ENCODE results near the gene JOSD2.
"Not testable (repeated sequence)": the region's sequence is repeated elsewhere in the genome, so short reads cannot be mapped to it uniquely, and the experiment has no call there.

Gene JOSD2

GRCh38 chr19:50478901-50479715 lies 31.9 kb downstream of the JOSD2 start:
- DNase-seq (ENCODE audit: insufficient read length, low spot score), result no peak
- no peak for FAIRE-seq

- FAIRE-seq (no peak), DNase-seq (ENCODE audit: insufficient read length, low spot score) (no peak)
Observed at GRCh38 chr19:50477751-50478515, 33.1 kb downstream of the JOSD2 start.

GRCh38 chr19:50476907-50477238 lies 34.1 kb downstream of the JOSD2 start:
- no peak for DNase-seq (ENCODE audit: insufficient read length, low spot score)
- no peak for FAIRE-seq

DNA sequence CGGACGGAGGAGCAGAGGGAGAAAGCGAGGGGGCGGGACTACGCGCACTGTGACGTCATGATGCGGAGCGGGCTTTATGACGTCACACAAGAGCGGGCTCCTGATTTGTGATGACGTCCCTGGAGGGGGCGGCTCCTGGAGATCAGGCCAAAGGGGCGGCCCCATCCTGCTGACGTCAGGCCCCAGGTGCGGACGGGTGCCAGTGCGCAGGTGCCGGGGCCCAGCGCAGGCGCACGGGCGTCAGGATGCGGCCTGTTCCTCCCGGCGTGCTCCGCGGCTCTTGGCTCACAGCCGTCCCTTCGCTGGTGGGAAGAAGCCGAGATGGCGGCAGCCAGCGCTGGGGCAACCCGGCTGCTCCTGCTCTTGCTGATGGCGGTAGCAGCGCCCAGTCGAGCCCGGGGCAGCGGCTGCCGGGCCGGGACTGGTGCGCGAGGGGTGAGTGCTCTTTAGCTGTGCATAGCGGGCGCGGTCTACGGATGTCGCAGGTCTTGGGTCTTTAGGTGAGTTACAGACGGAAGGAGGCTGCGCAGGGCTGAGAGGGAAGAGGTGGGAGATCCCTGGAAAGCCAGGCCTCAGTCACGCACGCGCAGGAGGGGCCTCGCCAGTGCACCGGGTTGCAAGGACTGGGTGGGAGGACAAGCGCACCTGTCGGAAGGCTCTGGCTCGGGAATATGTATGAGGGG lies 34.6 kb downstream of the JOSD2 start, which contains the start of the genes EMC10 and GARIN5A:
Gene EMC10 (plus strand): TSS at position 284 of the 683 bp plus-strand sequence. CDS start 38 bp downstream, at position 322.
Gene GARIN5A (minus strand): TSS at position 625 of the 683 bp plus-strand sequence. CDS start 460 bp downstream, at position 165.
- peak; percentile 28 for FAIRE-seq

GRCh38 chr19:50475736-50476223 lies 35.2 kb downstream of the JOSD2 start:
- no peak for FAIRE-seq
- no peak for DNase-seq (ENCODE audit: insufficient read length, low spot score)

More for the DNA sequence above, 34.6 kb downstream of the JOSD2 start, which contains the start of the genes EMC10 and GARIN5A:
- DNase-seq (ENCODE audit: insufficient read length, low spot score), result peak; percentile 98

- DNase-seq (ENCODE audit: insufficient read length, low spot score) (no peak), FAIRE-seq (no peak)
Observed at GRCh38 chr19:50475101-50475568, 35.9 kb downstream of the JOSD2 start.

DNA sequence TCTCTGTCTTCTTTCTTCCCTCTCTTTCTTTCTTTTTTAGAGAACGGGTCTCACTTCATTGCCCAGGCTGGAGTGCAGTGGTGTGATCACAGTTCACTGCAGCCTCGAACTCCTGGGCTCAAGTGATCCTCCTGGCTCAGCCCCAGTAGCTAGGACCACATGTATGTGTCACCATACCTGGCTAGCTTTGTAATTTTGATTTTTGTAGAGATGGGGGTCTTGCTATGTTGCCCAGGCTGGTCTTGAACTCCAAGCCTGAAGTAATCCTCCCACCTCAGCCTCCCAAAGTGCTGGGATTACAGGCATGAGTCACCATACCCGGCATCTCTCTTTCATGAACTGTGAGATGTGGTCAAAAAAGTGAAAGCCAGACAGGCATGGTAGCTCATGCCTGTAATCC lies 37.7 kb downstream of the JOSD2 start:
- FAIRE-seq; DNase-seq (ENCODE audit: insufficient read length, low spot score): not testable (repeated sequence)

DNA sequence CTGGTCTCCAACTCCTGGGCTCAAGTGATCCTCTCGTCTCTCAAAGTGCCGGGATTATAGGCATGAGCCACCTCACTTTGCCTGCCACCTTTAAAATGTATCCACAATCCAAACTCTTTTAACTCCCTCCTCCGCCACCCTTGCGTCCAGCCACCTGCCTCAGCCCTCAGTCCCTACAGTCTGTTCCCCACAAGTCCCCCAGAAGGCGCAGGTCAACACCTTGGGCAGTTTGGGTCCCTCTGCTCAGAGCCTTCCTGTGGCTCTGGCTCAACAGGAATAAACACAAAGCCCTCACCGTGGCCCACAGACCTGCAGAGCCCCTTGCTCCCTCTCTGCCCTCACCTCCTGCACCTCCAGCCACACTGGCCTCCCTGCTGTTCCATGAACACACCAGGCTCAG lies 42.2 kb downstream of the JOSD2 start:
- no peak for FAIRE-seq

DNA sequence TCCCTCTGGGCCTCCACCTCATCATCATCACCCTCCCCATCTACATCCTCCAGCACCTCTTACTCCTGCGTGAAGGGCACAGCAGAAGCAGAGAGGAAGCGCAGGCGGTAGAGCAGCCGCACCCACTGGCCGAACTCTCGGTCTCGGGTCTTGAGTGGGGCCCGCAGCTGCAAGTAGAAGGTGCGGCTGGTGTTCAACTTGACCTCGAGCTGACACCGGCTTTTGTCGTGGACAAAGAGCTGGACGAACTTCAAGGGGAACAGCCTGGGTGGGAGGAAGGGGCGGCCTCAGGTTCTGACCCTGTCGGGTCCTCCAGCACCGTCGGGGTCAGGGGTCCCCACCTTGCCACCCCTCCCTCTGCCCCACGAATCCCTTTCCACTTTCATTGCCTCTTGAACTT lies 43.4 kb downstream of the JOSD2 start:
- no peak for FAIRE-seq
- DNase-seq (ENCODE audit: insufficient read length, low spot score), result no peak

More for the DNA sequence above, 42.2 kb downstream of the JOSD2 start:
- no peak for DNase-seq (ENCODE audit: insufficient read length, low spot score)

- DNase-seq (ENCODE audit: insufficient read length, low spot score) (no peak), FAIRE-seq (no peak)
Observed at GRCh38 chr19:50466706-50467039, 44.3 kb downstream of the JOSD2 start.

DNA sequence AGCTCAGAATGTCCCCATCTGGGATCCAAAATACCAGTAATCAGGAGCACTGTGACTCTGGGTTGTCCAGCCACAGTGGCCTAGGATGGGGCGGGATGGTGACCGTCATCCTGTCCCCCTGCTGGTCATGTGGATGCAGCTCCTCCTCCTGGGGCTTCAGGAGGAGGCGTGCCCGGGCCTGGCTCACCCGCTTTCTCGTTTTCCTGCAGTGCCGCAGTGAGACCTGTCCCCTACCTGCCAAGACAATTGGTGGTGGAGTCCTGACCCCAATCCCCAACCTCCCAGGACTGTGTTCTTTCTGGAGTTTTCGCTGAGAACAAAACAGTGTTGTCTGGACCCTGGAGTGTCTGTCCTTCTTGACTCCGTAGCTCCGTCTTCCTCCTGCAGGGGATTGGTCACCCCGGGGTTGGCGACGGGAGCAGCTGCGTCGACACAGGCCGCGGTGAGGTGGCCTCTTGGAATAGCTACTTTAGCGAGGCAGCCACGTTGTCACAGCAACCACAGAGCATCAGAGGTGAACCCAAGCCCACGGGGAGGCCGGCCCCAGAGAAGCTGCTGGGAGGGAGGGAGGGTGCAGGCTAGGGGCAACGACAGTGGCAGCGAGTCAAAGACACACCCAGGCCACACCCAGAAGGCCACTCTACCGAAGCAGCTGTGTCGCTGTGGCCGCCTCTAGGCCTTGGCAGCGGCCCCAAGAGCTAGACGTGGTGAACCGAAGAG lies 44.8 kb downstream of the JOSD2 start:
- no peak for DNase-seq (ENCODE audit: insufficient read length, low spot score)
- no peak for FAIRE-seq

GRCh38 chr19:50465000-50465399 lies 46.0 kb downstream of the JOSD2 start:
- FAIRE-seq (no peak), DNase-seq (ENCODE audit: insufficient read length, low spot score) (no peak)

GRCh38 chr19:50464348-50464747 lies 46.6 kb downstream of the JOSD2 start:
- FAIRE-seq (no peak), DNase-seq (ENCODE audit: insufficient read length, low spot score) (no peak)

DNA sequence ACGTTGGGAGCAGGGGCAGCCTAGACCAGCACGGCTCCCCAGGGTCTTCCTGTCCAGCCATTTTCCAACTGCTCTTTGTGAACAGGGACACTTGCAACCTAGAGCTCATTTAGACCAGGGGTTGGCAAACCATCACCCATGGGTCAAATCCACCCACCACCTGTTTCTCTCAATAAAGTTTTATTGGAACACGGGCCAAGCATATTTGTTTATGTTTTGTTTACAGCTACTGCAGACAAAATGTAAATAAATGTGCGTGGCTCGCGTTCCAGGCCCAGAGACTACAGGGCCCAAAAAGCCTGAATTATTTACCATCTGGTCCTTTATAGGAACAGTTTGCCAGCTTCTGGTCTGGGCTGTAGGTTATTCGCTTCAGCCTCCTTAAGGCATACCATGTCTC lies 48.0 kb downstream of the JOSD2 start:
- DNase-seq (ENCODE audit: insufficient read length, low spot score) (no peak), FAIRE-seq (no peak)

GRCh38 chr19:50461066-50461875 lies 49.7 kb downstream of the JOSD2 start:
- DNase-seq (ENCODE audit: insufficient read length, low spot score) (peak; percentile 90), FAIRE-seq (peak; percentile 65)

DNA sequence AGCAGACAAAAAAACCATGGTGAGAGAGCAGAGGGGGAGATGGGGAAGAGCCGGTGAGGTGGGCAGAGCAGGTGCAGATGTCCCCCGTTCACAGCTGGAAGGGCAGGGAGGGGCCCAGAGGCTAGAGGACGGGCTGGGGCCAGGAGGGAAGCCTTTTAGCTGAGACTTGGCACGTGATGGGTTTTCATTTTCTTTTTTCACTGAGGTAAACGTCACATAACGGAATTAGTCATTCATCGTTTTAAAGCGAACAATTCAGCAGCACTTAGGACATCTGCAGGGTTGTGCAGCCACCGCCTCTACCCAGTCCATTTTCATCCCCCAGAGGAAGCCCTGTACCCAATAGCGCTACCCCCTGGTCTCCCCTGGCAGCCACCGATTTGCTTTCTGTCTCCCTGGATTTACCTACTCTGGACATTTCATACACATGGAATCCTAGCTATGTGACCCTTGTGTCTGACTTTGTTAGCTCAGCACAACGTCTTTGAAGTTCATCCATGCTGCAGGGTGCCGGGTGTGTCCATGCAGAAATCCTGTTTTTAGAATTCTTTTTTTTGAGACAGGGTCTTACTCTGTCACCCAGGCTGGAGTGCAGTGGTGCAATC lies 50.7 kb downstream of the JOSD2 start:
- DNase-seq (ENCODE audit: insufficient read length, low spot score) (peak; percentile 72), FAIRE-seq (no peak)

DNA sequence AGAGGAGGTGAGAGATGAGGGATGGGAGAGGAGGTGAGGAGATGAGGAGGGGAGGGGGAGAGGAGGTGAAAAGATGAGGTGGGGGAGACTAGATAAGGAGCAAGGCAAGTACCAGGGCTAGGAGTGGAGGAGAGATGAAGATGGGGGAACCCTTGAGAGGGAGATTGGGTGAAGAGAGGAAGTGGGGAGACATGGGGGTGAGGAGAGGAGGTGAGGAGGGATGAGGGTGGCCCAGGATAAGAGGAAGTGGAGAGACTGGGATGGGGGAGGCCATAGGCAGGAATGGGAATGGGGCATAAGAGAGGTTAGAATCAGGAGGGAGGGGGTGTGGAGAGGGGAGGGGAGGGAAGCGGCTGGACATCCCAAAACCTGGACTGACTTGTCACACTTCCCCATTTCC lies 51.4 kb downstream of the JOSD2 start:
- DNase-seq (ENCODE audit: insufficient read length, low spot score) (no peak), FAIRE-seq (no peak)

GRCh38 chr19:50459067-50459456 lies 51.9 kb downstream of the JOSD2 start:
- no peak for DNase-seq (ENCODE audit: insufficient read length, low spot score)
- no peak for FAIRE-seq
